ENCODE measurements around the gene TLCD3B.

DNA sequence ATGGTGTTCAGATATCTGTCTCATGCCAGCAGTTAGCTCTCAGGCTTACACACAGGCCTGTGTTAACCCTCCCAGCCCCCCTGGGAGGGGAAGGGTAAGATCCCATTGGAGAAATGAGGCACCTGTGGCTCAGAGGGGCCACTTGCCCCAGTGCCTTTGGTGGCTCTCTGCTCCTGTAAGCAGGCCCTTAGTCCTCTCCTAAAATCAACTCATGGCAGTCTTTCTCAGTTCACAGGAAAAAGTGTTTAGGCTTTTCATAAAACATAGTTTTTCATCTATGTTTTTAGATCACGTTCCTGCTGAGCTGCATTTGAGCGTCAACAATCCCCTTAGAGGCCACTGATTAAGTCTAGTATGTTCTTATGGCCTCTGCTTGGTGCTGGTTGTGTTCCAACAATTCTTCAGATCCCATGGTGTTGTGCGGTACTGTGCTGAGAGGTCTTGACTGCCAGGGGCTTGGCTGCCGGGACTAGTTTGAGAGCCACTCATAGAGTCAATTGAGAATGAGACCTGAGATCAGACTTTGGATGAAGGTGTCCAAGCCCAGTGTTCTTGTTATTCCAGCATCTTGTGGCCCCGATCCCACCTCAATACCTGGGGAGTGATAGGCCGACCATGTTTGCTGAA is 46.8 kb downstream of the TLCD3B start:
- TF ChIP-seq POLR2A (IDR thresholded peaks at IDR 0.05) (no peak), CTCF (IDR thresholded peaks at IDR 0.05) (no peak)
